CD4-positive, alpha-beta T cell treated with Interleukin-2 at 100 ng/mL for 4 hours (primary cell): Measurements from ENCODE around the gene CRELD1.
"Not testable (repeated sequence)": the region's sequence is repeated elsewhere in the genome, so short reads cannot be mapped to it uniquely, and the experiment has no call there.

Experiments
- DNase-seq: peaks from one replicate; pipeline ENCODE4 v3.0.0-alpha.2; 2020; ENCODE audit warnings: low spot score

Gene CRELD1

GRCh38 chr3:9933561-9934234 lies at the start of gene CRELD1:
Gene CRELD1 (plus strand): TSS chr3:9933834. CDS start chr3:9934439, 605 bp downstream.
- DNase-seq, result peak; percentile 97

- DNase-seq, result no peak
Observed at GRCh38 chr3:9884555-9885165, 49.0 kb upstream of the CRELD1 start.

- no peak for DNase-seq
Observed at GRCh38 chr3:9886328-9886727, 47.3 kb upstream of the CRELD1 start.

- no peak for DNase-seq
Observed at GRCh38 chr3:9887480-9887879, 46.2 kb upstream of the CRELD1 start.

GRCh38 chr3:9888540-9888939 lies 45.1 kb upstream of the CRELD1 start:
- DNase-seq, result no peak

GRCh38 chr3:9889405-9889804 lies 44.2 kb upstream of the CRELD1 start:
- DNase-seq, result no peak

- DNase-seq, result peak; percentile 94
Observed at GRCh38 chr3:9890249-9891071, 43.2 kb upstream of the CRELD1 start, which contains the start of gene JAGN1. Gene JAGN1 (plus strand): TSS chr3:9890610. CDS start chr3:9890723, 113 bp downstream.

GRCh38 chr3:9891072-9891622 lies 42.5 kb upstream of the CRELD1 start:
- no peak for DNase-seq

- no peak for DNase-seq
Observed at GRCh38 chr3:9893739-9894138, 39.9 kb upstream of the CRELD1 start.

- not testable (repeated sequence) for DNase-seq
Observed at GRCh38 chr3:9895715-9896114, 37.9 kb upstream of the CRELD1 start.

- not testable (repeated sequence) for DNase-seq
Observed at GRCh38 chr3:9896755-9897407, 36.8 kb upstream of the CRELD1 start.

- no peak for DNase-seq
Observed at GRCh38 chr3:9897408-9898372, 35.9 kb upstream of the CRELD1 start.

- no peak for DNase-seq
Observed at GRCh38 chr3:9898467-9899241, 35.0 kb upstream of the CRELD1 start.

- no peak for DNase-seq
Observed at GRCh38 chr3:9899289-9899791, 34.3 kb upstream of the CRELD1 start.

GRCh38 chr3:9900965-9901415 lies 32.6 kb upstream of the CRELD1 start:
- not testable (repeated sequence) for DNase-seq

- peak; percentile 31 for DNase-seq
Observed at GRCh38 chr3:9901967-9902366, 31.7 kb upstream of the CRELD1 start.

- DNase-seq, result no peak
Observed at GRCh38 chr3:9902372-9903237, 31.0 kb upstream of the CRELD1 start, which contains the start of gene IL17RE. Gene IL17RE (plus strand): TSS chr3:9902848. CDS start chr3:9902933, 85 bp downstream.

GRCh38 chr3:9903238-9903624 lies 30.4 kb upstream of the CRELD1 start:
- no peak for DNase-seq

- DNase-seq, result no peak
Observed at GRCh38 chr3:9903904-9904303, 29.7 kb upstream of the CRELD1 start.
